Measurements from ENCODE around the gene TNIK.

The TNIK gene

DNA sequence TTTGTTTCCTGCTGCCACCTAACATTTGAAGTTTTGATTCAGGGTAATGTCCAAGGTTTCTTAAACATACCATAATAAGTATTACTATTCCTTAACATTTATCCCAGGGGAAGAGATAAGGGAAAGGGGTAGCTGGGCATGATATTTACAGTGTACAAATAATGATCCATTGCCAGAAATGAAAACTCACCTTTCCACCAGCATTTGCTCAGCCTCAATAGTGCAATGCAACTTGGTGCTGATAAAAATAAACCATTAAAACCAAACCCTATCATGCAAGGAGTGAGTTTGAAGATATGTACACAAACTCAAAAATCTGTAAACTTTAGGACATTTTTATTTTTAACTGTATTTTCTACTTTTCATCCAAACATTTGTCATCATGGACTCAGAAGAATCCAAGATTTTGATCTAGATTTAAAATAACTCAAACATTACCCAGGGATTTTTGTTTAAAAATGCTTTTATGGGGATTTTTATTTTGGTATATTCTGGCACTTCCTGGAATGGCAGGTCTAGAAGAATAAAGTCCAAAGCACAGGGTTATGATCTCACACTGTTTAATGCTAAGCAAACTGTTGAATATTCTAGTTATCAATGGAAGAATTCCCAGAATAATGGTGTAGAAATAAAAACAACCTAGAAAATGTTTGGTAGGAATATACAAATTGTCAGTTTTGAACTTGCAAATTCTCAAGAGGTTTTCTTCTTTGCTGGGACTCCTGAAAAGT is 401.2 kb downstream of the TNIK start:
- no peak for DNase-seq

DNA sequence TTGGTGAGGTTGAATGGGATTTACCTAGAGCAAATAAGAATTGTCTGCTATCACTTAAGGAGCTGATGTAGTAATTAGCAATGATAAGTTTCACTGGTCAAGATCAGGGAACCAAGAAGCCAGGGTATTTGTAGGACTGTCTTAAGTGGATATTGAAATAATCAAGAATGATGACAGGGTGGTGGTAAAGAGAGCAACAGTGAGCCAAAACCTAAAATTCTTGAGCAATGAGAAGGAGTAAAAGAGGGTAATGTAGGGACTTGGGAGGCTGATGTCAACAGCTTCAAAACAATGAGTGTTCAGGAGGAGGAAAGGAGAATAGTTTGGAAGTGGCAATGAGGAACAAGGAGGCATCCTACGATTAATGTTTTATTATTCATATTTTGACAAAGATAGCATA is 402.1 kb downstream of the TNIK start:
- no peak for DNase-seq

DNA sequence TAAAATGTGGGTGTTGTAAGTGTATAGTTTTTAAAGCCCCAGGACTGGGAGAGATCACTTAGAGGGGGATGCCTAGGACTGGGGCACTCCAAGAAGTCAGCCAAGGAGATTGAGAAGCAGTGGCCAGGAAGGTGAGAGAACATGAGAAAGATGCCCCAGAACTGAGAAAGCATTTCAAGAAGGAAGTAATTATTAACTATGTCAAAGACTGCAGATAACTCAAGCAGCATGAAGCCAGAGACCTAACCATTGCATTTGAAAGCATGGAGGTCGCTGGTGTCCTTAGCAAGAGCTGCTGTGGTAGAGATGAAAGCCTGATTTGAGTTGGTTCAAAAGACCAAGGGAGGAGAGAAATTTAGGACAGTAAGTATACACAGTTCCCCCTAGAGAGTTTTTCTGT is 403.1 kb downstream of the TNIK start:
- DNase-seq = no peak

DNA sequence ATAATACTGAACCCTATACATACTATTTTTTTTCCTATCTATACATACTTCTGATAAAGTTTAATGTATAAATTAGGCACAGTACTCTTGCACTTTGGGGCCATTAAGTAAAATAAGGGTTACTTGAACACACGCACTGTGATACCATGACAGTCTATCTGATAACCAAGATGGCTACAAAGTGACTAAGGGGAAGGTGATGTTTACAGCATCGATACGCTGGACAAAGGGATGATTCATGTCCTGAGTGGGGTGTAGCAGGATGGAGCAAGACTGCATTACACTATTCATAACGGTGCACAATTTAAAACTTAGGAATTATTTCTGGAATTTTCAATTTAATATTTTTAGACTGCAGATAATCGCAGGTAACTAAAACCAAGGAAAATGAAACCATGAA is 403.7 kb downstream of the TNIK start:
- no peak for DNase-seq

DNA sequence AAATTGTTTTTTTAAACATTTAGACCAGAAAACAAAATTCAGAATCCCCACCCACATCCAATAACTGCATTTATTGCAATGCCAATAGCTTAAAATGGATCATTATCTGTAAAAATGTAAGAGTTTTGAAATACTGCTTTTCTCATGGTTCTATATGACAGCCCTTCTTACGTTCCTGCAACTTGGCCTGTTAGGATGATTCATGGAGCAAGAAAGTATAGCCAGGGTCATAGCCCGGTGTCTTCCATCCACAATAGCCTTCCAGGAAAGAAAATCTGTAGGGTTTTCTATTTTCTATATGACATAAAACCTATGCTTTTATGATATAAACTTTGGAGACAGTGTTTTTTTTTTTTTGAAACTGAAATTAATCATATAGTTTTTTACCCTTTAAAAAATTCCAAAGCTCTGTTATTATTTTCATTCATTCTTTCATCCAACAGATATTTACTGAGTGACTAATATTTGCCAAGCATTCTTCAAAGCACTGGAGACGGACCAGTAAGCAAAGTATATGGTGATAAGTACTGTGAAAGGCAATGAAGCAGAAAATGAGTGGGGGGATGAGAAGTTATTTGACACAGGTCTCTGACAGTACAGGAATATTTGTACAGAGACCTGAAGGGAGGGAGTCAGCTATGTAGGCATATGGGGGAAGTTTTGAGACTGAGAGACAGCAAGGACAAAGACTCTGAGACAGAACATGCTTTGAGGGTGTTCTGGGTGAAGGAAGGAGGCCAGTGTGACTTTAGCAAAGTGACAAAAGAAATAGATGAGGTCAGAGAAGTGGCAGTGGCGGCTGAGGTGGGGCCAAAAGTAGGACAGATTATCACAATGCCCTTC is 404.6 kb downstream of the TNIK start:
- DNase-seq = no peak

DNA sequence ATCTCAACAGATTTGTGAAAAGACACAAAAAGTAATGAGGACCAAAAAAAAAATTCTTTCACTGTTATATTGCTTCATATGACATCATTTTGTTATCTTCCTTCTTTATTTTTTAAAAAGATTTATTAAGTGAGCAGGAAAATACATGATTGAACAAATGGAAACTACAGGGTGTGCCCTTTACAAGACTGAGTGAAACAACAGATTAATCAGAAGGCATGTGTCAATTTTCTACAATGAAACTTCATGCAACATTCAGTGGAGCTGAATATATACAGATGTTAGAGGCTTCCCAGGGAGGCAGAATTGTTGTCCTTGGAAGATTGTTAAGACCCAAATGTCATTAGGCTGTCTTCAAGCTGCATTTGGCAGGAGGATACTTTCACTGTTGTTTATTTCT is 405.3 kb downstream of the TNIK start:
- no peak for DNase-seq

DNA sequence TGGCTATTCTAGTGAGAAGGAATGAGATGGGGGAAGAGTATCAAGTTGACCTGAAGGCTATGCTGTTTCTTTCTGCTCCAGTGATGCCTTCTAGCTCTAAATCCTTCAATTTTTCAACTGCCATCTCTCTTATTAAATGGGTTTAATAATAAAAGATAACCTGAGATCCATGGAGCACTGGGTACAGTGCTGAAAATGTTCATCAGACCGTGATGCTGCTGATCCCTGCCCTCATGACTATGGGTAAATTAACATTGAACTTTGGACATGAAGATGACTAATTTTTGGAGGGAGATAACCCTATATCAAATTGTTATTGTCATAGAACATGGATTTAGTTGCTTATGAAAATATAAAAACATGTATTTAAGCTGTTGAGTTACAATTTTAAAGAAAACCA is 406.0 kb downstream of the TNIK start:
- no peak for DNase-seq

DNA sequence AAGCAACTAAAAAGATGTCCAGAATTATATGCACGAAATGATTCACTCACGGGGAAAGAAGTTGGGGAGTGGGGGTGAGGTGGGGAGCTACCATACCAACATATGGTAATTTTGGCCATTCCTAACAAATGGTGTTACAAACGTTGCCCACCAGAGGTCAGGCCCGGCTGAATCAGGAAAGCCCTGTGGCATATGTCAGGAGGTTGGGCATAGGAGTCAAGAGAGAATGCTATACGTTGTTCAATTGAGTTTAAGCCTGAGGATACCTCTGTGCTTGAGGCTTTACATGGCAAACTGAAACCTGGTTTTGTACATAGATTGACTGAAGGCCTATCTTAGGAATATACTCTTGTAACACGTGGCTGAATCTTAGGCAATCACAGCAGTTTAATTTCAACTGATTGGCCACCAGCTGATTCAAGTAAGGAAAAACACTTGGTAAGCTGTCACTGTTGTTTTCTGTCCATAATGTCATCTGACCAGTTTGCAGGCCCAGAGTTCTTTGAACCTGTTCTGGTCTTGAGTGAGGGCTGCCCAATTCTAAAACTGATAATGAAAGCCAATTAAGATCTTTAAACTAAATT is 410.3 kb downstream of the TNIK start:
- peak; percentile 62 for DNase-seq

DNA sequence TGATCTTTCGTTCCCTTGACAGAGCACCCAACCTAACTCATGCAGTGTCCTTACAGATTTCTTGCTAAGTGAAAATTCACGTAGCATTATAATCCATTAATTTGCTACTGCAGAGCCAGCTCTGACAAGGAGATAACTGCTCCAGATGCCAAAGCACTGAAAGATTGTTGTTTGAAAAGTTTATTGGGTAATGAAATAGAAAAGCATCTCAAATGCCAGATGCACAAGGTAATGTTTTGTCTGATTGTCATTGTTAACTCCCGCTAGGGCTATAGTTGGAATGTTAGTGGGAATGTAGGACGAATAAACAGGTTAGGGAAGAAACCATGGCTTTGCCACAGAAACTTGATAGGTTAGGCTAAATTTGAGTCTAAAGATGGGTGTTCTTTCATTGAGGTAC is 413.4 kb downstream of the TNIK start:
- no peak for DNase-seq

DNA sequence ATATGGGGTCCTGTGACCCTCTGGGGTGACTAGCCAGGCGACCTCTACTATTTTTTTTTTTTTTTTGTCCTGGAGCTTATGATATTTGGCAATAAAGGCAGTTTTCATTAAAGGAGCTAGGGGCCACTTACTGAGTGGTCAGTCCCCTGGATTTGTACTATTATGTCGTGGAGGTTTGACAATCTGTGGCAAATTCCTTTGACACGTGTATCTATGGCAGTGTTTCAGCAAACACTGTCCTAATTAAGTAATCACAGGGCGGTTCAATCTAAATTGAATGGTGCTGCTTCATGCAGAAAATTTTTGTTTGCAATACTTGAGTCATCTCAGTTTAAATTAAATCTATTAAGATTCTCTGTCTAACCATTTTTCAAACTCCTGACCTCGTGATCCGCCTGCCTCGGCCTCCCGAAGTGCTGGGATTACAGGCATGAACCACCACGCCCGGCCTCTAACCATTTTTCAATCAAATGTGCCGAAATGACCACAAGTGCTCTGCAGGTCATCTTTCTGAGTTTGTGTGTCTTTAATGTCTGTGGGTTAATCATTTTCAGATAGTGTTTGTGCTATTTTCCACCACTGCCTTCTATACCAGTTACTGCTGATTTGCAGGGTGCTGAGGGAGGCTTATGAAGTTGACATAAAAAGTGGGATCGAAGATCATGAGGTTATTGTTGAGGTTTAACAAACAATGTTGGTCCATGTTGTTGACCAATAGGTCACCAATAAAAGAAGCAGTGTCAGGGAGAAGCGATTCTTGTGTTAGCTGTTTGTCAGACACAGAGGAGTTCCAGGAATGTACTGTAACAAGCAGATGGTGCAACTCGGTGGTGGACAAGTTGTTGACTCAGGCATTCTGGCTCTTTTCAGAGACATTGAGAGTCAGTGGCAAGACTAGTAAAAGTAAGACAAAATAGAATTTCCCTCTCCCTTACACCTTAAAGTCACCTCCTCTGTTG is 415.1 kb downstream of the TNIK start:
- DNase-seq = no peak

DNA sequence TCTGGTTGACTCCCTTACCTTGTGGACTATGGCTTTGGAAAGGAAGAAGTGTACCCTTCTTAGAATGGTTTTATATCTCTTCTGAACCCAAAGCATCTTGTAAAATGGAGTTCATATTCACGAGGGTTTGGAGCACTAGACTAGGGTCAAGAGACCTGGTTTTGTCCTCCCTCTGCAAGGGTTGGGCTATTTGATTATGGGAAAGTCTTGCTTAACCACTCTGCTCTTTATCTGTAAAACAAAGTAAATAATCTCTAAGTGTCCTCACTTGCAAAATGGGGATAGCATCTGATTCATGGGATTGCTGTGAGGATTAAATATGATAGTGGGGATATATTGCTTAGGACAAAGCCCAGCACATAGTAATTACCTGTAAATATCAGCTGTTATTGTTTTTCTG is 415.8 kb downstream of the TNIK start:
- no peak for DNase-seq

DNA sequence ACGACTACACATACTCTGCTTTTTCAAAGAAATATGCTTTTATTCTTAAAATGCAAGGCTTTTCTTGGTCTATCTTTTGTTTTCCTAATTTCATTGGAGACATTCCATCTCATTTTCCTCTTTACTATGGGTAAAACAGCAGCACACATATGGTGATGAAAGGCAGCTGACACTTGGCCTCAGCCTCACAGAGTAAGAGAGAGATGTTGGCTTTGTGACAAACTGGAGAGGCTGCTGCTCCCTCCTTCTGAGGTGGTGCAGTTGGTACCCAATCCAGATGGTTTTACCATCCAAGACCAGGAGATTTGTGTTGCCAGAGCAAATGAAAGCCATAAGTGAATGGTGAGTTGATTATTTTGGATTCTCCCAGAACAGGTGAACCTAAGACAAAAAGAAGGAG is 420.5 kb downstream of the TNIK start:
- DNase-seq = no peak

DNA sequence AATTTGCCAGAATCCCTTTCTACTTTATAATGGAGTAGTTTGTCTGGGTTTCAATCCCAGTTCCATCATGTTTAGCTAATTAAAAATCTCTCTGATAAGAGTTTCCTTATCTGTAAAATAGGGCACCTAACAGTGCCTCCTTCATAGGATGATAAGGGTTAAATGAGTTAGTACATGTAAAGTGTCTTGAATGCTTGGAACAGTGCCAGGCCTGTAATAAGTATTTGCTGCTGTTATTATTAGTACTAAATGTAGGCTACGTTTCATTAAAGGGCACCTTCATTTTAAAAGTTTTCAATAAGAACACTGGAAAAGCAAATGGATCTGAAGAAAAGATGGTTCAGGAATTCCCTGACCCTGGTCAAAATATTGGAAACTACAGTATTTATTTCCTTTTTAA is 421.9 kb downstream of the TNIK start:
- no peak for DNase-seq

DNA sequence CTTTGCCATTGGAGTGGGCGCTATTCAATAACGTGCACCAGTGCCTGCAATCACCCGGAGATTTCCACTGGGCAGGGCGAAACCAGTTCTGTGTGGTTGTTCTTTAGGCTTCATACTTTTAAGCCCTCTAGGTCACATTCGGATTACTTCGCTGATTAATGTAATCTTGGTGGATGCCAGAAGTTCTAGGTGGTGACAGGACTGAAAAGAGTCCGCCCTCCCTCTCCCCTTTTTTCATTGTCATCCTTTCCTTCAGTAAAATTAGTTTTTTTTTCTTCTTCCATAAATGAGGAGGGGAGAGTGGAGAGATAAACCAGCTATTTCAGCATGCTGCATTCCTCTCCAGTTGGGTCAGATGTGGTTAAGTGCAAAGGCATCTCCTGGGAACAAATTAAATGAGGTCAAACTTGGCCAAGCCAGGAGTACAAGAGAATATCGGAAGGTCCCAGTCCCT is 431.4 kb downstream of the TNIK start:
- DNase-seq = no peak

DNA sequence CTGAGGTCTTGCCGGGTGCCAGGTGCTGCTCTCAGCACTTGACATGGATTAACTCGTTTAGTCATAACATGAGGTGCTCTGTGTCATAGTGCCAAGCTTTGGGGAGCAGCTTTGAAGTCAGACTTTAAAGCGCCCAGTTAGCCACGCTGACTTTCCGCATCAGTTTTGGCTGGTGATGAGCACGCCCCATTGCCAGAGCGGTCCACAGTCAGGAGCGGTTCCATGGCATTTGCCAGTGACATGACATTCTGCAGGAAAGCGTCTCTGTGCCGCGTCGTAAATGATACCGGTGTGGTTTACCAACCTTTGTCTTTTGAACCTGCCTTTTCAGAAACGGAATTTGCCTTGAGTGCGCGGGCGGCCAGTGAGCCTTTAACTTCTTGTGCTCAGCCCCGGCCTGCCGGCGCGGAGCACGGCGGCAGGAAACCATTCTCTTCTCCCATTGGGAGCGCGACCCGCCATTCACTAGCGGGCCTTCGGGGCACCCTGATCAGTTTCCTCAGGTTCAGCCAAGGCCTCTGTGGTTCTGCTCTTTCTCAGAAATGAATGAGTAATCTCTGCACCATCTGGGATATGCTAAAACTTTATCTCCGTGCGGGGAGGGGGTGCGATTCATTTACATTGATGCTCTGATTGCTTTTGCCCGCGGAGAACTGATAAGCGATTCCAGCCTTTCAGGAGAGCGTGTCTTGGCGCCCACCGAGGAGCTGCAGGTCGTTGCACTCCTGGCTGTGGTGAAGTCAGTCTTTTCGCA is 432.0 kb downstream of the TNIK start:
- no peak for DNase-seq

DNA sequence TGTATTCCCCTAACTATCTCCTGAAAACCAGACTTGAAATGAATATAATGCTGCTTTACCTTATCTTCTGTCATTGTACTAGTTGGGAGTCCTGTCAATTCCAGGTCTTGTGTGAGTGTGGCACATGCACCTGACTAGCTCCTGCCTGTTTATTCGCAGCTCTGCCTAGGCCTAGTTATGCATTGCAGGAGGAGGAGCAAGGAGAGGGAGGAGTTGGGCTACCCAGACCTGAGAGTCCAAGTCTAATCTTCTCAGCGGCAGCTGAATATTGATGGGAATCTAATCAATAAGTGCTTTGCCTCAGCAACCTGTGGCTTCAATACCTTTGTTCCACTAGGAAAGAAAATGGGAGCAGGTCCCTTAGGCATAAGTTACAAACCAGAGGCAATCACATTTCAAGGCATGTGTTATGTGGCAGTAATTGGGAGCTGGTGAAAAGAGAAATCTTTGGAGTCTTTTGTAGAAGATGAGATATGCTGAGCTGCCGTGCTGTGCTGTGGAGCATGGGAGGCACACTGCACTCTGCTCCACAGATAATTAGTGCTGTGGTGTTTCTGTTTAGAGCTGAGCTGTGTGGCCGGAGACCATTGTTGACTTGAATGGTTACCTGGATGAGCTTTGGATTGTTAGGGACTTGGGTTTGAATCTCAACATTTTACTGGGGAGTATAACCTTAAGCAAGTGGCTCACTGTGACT is 433.5 kb downstream of the TNIK start, which contains the start of gene SLC2A2:
TSS of gene SLC2A2 (minus strand) at position 124 of the 697 bp plus-strand sequence. CDS start at position 74, 50 bp downstream.
- no peak for DNase-seq

DNA sequence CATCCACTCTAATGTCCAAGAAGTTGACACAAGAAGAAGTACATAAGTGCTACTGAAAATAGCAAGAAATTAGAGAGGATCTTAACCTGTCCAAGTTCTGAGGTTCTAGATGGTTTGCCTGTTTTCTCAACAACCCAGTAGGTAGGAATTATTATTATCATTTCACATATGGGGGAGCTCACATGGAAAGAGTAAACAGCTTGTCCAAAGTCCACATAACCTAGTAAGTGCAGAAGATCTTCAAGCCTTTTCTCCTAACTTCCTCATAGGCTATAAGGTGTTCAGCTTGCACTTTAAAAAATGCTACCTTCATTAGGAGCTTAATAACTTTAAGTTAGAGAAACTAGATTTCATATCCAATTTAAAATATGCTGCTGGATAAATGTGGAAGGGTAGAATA is 436.6 kb downstream of the TNIK start:
- DNase-seq = no peak

DNA sequence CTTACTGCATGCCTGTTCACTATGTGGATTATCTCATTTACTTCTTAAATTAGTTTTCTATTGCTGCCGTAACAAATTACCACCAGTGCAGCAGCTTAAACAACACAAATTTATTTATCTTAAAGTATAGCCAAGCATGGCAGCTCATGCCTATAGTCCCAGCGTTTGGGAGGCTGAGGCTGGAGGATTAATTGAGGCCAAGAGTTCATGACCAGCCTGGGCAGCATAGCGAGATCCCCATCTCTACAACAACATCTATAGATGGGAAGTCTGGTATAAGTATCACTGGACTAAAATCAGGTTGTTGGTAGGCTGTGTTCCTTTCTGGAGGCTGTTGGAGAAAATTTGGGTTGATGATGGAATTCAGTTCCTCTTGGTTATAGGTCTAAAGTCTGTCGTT is 438.8 kb downstream of the TNIK start:
- no peak for DNase-seq

DNA sequence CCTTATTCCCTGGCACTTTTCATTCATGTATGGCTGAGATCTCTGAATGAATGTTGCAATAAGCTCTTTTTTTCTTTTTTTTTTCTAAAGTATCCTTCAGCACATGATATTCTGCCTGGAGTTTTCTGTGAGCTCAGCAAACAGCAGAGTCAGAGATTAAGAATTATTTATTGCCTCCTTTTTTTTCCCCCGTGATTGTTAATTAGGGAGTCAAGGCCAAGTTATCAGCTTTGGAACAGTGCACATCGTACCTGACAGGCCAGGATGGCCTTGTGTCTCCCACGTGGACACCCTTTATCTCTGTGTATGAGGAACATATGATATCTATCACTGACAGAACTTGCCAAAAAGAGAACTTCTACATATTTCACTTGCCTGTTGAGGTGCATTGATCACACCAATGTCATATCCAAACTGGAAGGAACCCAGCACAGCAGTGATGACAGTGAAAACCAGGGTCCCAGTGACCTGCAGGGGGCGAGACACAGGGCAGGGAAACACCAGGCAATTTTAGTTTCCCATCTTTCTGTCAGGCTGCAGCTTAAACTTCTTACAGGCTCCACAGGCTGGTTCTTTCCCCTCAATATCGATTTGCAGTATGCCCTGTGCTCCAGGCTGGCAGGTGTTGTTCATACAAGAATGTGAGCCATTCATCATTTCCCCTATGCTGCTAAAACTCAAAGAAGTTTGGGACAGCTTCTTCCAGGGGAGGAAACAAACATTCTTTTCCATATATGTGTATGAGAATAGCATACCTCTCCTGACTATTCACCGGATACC is 441.9 kb downstream of the TNIK start:
- DNase-seq = no peak
